Mesenteric fat pad (tissue), 1 donor: ENCODE results near the gene DDX21. TPM values are rescaled to one million over a fixed set of nuclear protein-coding genes. Genes with fewer than 3 reads are reported as not detected.
"Not testable (repeated sequence)": the region's sequence is repeated elsewhere in the genome, so short reads cannot be mapped to it uniquely, and the experiment has no call there.

ENCODE experiments used
- DNase-seq: peaks from one replicate; pipeline ENCODE4 v3.0.0-alpha.2; 2020; ENCODE audit warnings: low spot score
- total RNA-seq: library from RNA; stranded (reverse); fragmentation: NEBNext Ultra II Directional; extraction: Animal tissue kit (Norgen Biotek cat#: 25700); gene quantifications from one replicate; pipeline ENCODE4 v1.2.1, GENCODE V29; 2021
- donor health status: DM: yes; HTN: yes; CAD: no.

Gene DDX21
- total RNA-seq, 1 donor from 2014 or later, result 110 TPM

GRCh38 chr10:68987611-68988010, 31.6 kb downstream of the DDX21 start:
- DNase-seq, result no peak

- peak; percentile 92 for DNase-seq
These were observed 32.8 kb downstream of the DDX21 start, which contains the start of gene KIFBP for GRCh38 chr10:68988530-68989316. Gene KIFBP (plus strand): TSS chr10:68988803. CDS start chr10:68988833, 30 bp downstream.

GRCh38 chr10:68989317-68989990, 33.5 kb downstream of the DDX21 start:
- DNase-seq, result no peak

- DNase-seq, result no peak
These were observed 36.9 kb downstream of the DDX21 start for GRCh38 chr10:68992636-68993440.

- no peak for DNase-seq
These were observed 41.2 kb downstream of the DDX21 start for GRCh38 chr10:68997211-68997610.

GRCh38 chr10:69004821-69005220, 48.9 kb downstream of the DDX21 start:
- no peak for DNase-seq

GRCh38 chr10:69005704-69006485, 49.9 kb downstream of the DDX21 start:
- DNase-seq, result no peak

GRCh38 chr10:69007260-69007659, 51.3 kb downstream of the DDX21 start:
- DNase-seq, result no peak

- DNase-seq, result no peak
These were observed 53.4 kb downstream of the DDX21 start for GRCh38 chr10:69009360-69009759.

- DNase-seq, result no peak
These were observed 54.2 kb downstream of the DDX21 start for GRCh38 chr10:69010151-69010640.

- not testable (repeated sequence) for DNase-seq
These were observed 56.8 kb downstream of the DDX21 start for GRCh38 chr10:69012778-69013177.

- DNase-seq, result no peak
These were observed 58.2 kb downstream of the DDX21 start for GRCh38 chr10:69014171-69014570.

GRCh38 chr10:69018613-69019012, 62.6 kb downstream of the DDX21 start:
- no peak for DNase-seq

GRCh38 chr10:69022611-69023010, 66.6 kb downstream of the DDX21 start:
- no peak for DNase-seq

- DNase-seq, result no peak
These were observed 69.5 kb downstream of the DDX21 start for GRCh38 chr10:69025370-69025896.

GRCh38 chr10:69033256-69033655, 77.3 kb downstream of the DDX21 start:
- DNase-seq, result no peak
